IMR-90 (cell line): ENCODE results near the gene AMZ1. TPM values are rescaled to one million over a fixed set of nuclear protein-coding genes. Genes with fewer than 3 reads are reported as not detected.

Experiments
- ATAC-seq: fragments of 200-7000 bp; cut with Tn5 transposase; 2 replicates; pipeline ENCODE4 v1.9.1; 2020; ENCODE audit warnings: low read depth, mild to moderate bottlenecking, moderate library complexity
- BruUV-seq: library from RNA; stranded (reverse); fragments of 400-500 nt; replicated peaks from 2 replicates; lab custom pipeline; 2021; lab: Mats Ljungman, UMichigan
- CTCF ChIA-PET: fragments of 300-600 bp; formaldehyde crosslinking; extraction: SDS; loops from one replicate; lab custom pipeline; 2021; ENCODE audit warnings: antibody characterized with exemption; lab: Yijun Ruan, JAX
- POLR2A ChIA-PET: fragments of 300-600 bp; sonication (Branson Sonifier 250); formaldehyde crosslinking; loops from one replicate; lab custom pipeline; 2022; ENCODE audit warnings: antibody characterized with exemption; ENCODE audit not compliant: unreplicated experiment; lab: Charles Lee
- DNase-seq: peaks from one replicate; pipeline ENCODE4 v3.0.0; 2013
- H2AFZ ChIP-seq: replicated peaks from 2 replicates; pipeline ENCODE3; 2013; ENCODE audit warnings: low read length, mild to moderate bottlenecking; ENCODE audit not compliant: poor library complexity
- H2AK5ac ChIP-seq: 2 replicates; pipeline ENCODE4 v1.6.1; 2013; ENCODE audit warnings: low read depth, low read length, inconsistent platforms
- H2AK9ac ChIP-seq: replicated peaks from 2 replicates; pipeline ENCODE3; 2013; ENCODE audit warnings: mild to moderate bottlenecking, low read depth, low read length, moderate library complexity; ENCODE audit not compliant: poor library complexity
- H2BK120ac ChIP-seq: 2 replicates; pipeline ENCODE4 v1.6.1; 2013; ENCODE audit warnings: low read depth, low read length, inconsistent platforms
- H2BK15ac ChIP-seq: 3 replicates; pipeline ENCODE4 v1.6.1; 2013; ENCODE audit warnings: low read depth, low read length, inconsistent platforms
- H2BK20ac ChIP-seq: 2 replicates; pipeline ENCODE4 v1.6.1; 2013; ENCODE audit warnings: low read depth, mild to moderate bottlenecking, inconsistent platforms, low read length, moderate library complexity
- H2BK5ac ChIP-seq: 2 replicates; pipeline ENCODE4 v1.6.1; 2013; ENCODE audit warnings: mild to moderate bottlenecking, low read depth, low read length, inconsistent platforms; ENCODE audit not compliant: poor library complexity, severe bottlenecking
- H3K14ac ChIP-seq: replicated peaks from 2 replicates; pipeline ENCODE4 v1.6.1; 2013; ENCODE audit warnings: low read depth, low read length, inconsistent platforms
- H3K18ac ChIP-seq: 2 replicates; pipeline ENCODE4 v1.6.1; 2013; ENCODE audit warnings: low read depth, low read length, control low read depth
- H3K23ac ChIP-seq: 2 replicates; pipeline ENCODE4 v1.6.1; 2013; ENCODE audit warnings: low read depth, low read length, inconsistent platforms
- H3K27ac ChIP-seq: 2 replicates; pipeline ENCODE4 v1.5.1; 2013; ENCODE audit warnings: mild to moderate bottlenecking, control low read depth, low read length; ENCODE audit not compliant: insufficient read depth
- H3K27me3 ChIP-seq: 2 replicates; pipeline ENCODE4 v1.6.1; 2013; ENCODE audit warnings: low read length; ENCODE audit not compliant: control insufficient read depth, insufficient read depth
- H3K36me3 ChIP-seq: 2 replicates; pipeline ENCODE4 v1.6.1; 2013; ENCODE audit warnings: low read length, mixed read lengths; ENCODE audit not compliant: control insufficient read depth, insufficient read depth
- H3K4ac ChIP-seq: 2 replicates; pipeline ENCODE4 v1.6.1; 2013; ENCODE audit warnings: low read depth, low read length, inconsistent platforms
- H3K4me1 ChIP-seq: 2 replicates; pipeline ENCODE4 v1.6.1; 2013; ENCODE audit warnings: low read length, mixed read lengths; ENCODE audit not compliant: control insufficient read depth, insufficient read depth
- H3K4me2 ChIP-seq: 2 replicates; pipeline ENCODE4 v1.6.1; 2013; ENCODE audit warnings: low read depth, mild to moderate bottlenecking, control low read depth, low read length, moderate library complexity
- H3K4me3 ChIP-seq: 2 replicates; pipeline ENCODE4 v1.5.1; 2013; ENCODE audit warnings: low read depth, mild to moderate bottlenecking, control low read depth, low read length, moderate library complexity; ENCODE audit not compliant: insufficient read depth
- H3K56ac ChIP-seq: 2 replicates; pipeline ENCODE4 v1.6.1; 2013; ENCODE audit warnings: low read length, inconsistent platforms; ENCODE audit not compliant: insufficient read depth; ENCODE audit errors: extremely low read depth
- H3K79me1 ChIP-seq, 2 experiments: 2 replicates each; pipeline ENCODE4 v1.6.1; 2013; ENCODE audit warnings: low read length in 2 of 2, inconsistent platforms in 1 of 2, low read depth in 1 of 2
- H3K9ac ChIP-seq: 2 replicates; pipeline ENCODE4 v1.6.1; 2013; ENCODE audit warnings: low read depth, low read length, control low read depth
- H3K9me1 ChIP-seq: 2 replicates; pipeline ENCODE4 v1.6.1; 2013; ENCODE audit warnings: low read length, inconsistent platforms; ENCODE audit not compliant: insufficient read depth
- H3K9me3 ChIP-seq: 2 replicates; pipeline ENCODE4 v1.6.1; 2013; ENCODE audit warnings: low read length; ENCODE audit not compliant: control insufficient read depth, insufficient read depth
- H4K20me1 ChIP-seq: 2 replicates; pipeline ENCODE4 v1.6.1; 2013; ENCODE audit warnings: low read length, inconsistent platforms; ENCODE audit not compliant: insufficient read depth
- H4K5ac ChIP-seq: 2 replicates; pipeline ENCODE4 v1.6.1; 2013; ENCODE audit warnings: mild to moderate bottlenecking, low read depth, low read length, control low read depth
- H4K8ac ChIP-seq, 2 experiments: 2 replicates each; pipeline ENCODE4 v1.6.1; 2013; ENCODE audit warnings: low read depth in 2 of 2, low read length in 2 of 2, control low read depth in 1 of 2, inconsistent platforms in 1 of 2
- H4K91ac ChIP-seq: 2 replicates; pipeline ENCODE4 v1.6.1; 2013; ENCODE audit warnings: low read depth, low read length, inconsistent platforms; ENCODE audit not compliant: insufficient read depth
- BHLHE40 ChIP-seq: fragments of 150-350 bp; IDR thresholded peaks from 2 replicates; pipeline ENCODE4 v1.6.1; 2016; ENCODE audit warnings: mild to moderate bottlenecking, low read depth, low read length
- MAFK ChIP-seq: IDR thresholded peaks from 2 replicates; pipeline ENCODE4 v1.6.1; 2012; ENCODE audit warnings: low read depth, low read length, improper control_type of control experiment
- MAZ ChIP-seq: IDR thresholded peaks from 2 replicates; pipeline ENCODE4 v1.6.1; 2012; ENCODE audit warnings: low read depth, mild to moderate bottlenecking, low read length, improper control_type of control experiment, moderate library complexity, borderline replicate concordance
- RAD21 ChIP-seq: IDR thresholded peaks from 2 replicates; pipeline ENCODE4 v1.6.1; 2012; ENCODE audit warnings: low read length, improper control_type of control experiment
- RFX5 ChIP-seq: IDR thresholded peaks from 2 replicates; pipeline ENCODE4 v1.8.0; 2012; ENCODE audit warnings: low read depth, mild to moderate bottlenecking, low read length, moderate library complexity
- WGBS, 2 experiments: methylation state at CpG; one replicate each; pipeline versions ENCODE4 v1.1.5 to v1.1.7; 2013; ENCODE audit warnings: missing lambda C conversion rate in 2 of 2; ENCODE audit not compliant: insufficient read length in 1 of 2; ENCODE audit errors: extremely low coverage in 2 of 2; 5-methylcytosine and 5-hydroxymethylcytosine counted together
- dilution Hi-C: fragments of 300-500 bp; cut with HindIII; formaldehyde crosslinking; loops from one replicate; pipeline ENCODE4 v1.14.3; 2018; ENCODE audit warnings: low sequenced_read_pairs; ENCODE audit not compliant: unreplicated experiment
- in situ Hi-C: fragments of 300-500 bp; cut with MboI; formaldehyde crosslinking; loops from 3 replicates; pipeline ENCODE4 v1.14.3; 2019; ENCODE audit warnings: low sequenced_read_pairs, inconsistent platforms, mixed read lengths
- intact Hi-C: fragments of 100-400 bp; cut with micrococcal nuclease; formaldehyde crosslinking; loops from 2 replicates; pipeline ENCODE4 v1.10.0; 2022
- polyA plus RNA-seq, 3 experiments: library from polyadenylated mRNA; depleted of rRNA; stranded (reverse); fragments of >200 nt; gene quantifications; 2 replicates each; pipeline ENCODE4 v1.2.3, GENCODE V29; 2012; ENCODE audit warnings: low replicate concordance in 1 of 3
- total RNA-seq: library from RNA; depleted of rRNA; stranded (reverse); fragments of >200 nt; gene quantifications from 2 replicates; pipeline ENCODE4 v1.2.3, GENCODE V29; 2012
- TF ChIP-seq, protein P1 (sequence below): conservative IDR thresholded peaks from 2 replicates; pipeline ENCODE4 v1.5.1; 2012; ENCODE audit warnings: mild to moderate bottlenecking, low read depth, low read length, improper control_type of control experiment
- TF ChIP-seq, protein P2 (sequence below): fragments of 150-350 bp; IDR thresholded peaks from 2 replicates; pipeline ENCODE4 v1.6.1; 2017; ENCODE audit warnings: mild to moderate bottlenecking, antibody characterized with exemption, low read length, low read depth

The AMZ1 gene
- total and polyA plus RNA-seq, 2 of the 4 experiments (the other 2 are of a cell fraction): 0.54 to 1.6 TPM

DNA sequence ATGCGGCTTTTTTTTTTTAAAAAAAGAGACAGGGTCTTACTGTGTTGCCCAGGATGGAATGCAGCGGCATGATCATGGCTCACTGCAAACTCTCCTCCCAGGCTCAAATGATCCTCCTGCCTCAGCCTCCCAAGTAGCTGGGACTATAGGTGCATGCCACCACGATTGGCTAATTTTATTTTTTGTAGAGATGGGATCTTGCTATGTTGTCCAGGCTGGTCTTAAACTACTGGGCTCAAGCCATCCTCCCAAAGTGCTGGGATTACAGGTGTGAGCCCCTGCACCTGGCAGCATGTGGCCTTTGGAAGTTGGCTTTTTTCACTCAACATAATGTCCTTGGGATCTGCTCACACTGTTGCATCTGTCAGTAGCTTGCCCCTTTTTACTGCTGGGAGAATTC is 65.1 kb downstream of the AMZ1 start:
- Histone ChIP-seq H4K8ac (no peak overlapping the region), H4K5ac (no peak overlapping the region), H3K4me3 (no peak overlapping the region), H3K36me3 (peaks cover 4% of the 10 kb centered on the region; the same call in 1 of the 2 replicates), H2AK5ac (no peak overlapping the region), H2BK15ac (no peak overlapping the region), H3K4ac (no peak overlapping the region), H3K27me3 (no peaks in the 10 kb centered on the region), H3K23ac (no peak overlapping the region), H3K79me1 (peaks cover 28 to 61% of the 10 kb centered on the region in 2 experiments), H2BK5ac (no peak overlapping the region), H3K9ac (no peak overlapping the region), H3K18ac (no peak overlapping the region), H3K9me3 (no peaks in the 10 kb centered on the region), H3K56ac (no peak overlapping the region), H3K9me1 (peaks cover 9% of the 10 kb centered on the region), H4K91ac (no peak overlapping the region), H2AFZ (no peak overlapping the region), H2BK20ac (no peak overlapping the region), H2AK9ac (no peak overlapping the region), H3K4me1 (peaks cover 9% of the 10 kb centered on the region), H3K14ac (no peak overlapping the region), H3K27ac (no peak overlapping the region), H3K4me2 (no peak overlapping the region), H2BK120ac (no peak overlapping the region), H4K20me1 (peaks cover 18% of the 10 kb centered on the region)
- 100% methylated on average over 1 of the region's 3 CpGs; no CpG with 5 or more reads in 1 of the 2 experiments for WGBS, 2 experiments
- no peak for TF ChIP-seq MAZ
- no peak for TF ChIP-seq MAFK
- TF ChIP-seq, protein P1, sequence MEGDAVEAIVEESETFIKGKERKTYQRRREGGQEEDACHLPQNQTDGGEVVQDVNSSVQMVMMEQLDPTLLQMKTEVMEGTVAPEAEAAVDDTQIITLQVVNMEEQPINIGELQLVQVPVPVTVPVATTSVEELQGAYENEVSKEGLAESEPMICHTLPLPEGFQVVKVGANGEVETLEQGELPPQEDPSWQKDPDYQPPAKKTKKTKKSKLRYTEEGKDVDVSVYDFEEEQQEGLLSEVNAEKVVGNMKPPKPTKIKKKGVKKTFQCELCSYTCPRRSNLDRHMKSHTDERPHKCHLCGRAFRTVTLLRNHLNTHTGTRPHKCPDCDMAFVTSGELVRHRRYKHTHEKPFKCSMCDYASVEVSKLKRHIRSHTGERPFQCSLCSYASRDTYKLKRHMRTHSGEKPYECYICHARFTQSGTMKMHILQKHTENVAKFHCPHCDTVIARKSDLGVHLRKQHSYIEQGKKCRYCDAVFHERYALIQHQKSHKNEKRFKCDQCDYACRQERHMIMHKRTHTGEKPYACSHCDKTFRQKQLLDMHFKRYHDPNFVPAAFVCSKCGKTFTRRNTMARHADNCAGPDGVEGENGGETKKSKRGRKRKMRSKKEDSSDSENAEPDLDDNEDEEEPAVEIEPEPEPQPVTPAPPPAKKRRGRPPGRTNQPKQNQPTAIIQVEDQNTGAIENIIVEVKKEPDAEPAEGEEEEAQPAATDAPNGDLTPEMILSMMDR: no peak
- TF ChIP-seq, protein P2, sequence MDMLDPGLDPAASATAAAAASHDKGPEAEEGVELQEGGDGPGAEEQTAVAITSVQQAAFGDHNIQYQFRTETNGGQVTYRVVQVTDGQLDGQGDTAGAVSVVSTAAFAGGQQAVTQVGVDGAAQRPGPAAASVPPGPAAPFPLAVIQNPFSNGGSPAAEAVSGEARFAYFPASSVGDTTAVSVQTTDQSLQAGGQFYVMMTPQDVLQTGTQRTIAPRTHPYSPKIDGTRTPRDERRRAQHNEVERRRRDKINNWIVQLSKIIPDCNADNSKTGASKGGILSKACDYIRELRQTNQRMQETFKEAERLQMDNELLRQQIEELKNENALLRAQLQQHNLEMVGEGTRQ: no peak
- TF ChIP-seq RAD21: no peak
- no peak for TF ChIP-seq BHLHE40
- TF ChIP-seq RFX5: no peak
- intact Hi-C loops: no loop called here
- dilution Hi-C loops: no loop called here
- ChIA-PET CTCF (no interaction called here), POLR2A (no interaction called here)
- no peak for DNase-seq
- BruUV-seq: no TSS peak
- in situ Hi-C loops: no loop called here
- ATAC-seq: no peak
